ES-I3 (cell line): ENCODE measurements around the gene SPATA2.

ENCODE experiments used
- H3K36me3 ChIP-seq: 2 replicates; pipeline ENCODE4 v1.6.1; 2013; ENCODE audit warnings: mild to moderate bottlenecking, low read length, control low read depth, moderate library complexity; ENCODE audit not compliant: insufficient read depth
- H3K4me1 ChIP-seq: 2 replicates; pipeline ENCODE4 v1.6.1; 2013; ENCODE audit warnings: mild to moderate bottlenecking, control low read depth, low read length; ENCODE audit not compliant: insufficient read depth
- H3K9ac ChIP-seq: 2 replicates; pipeline ENCODE4 v1.6.1; 2013; ENCODE audit warnings: low read depth, mild to moderate bottlenecking, low read length, moderate library complexity
- H3K9me3 ChIP-seq: 2 replicates; pipeline ENCODE4 v1.6.1; 2013; ENCODE audit warnings: mild to moderate bottlenecking, low read length, moderate library complexity; ENCODE audit not compliant: control insufficient read depth, insufficient read depth

SPATA2 gene

DNA sequence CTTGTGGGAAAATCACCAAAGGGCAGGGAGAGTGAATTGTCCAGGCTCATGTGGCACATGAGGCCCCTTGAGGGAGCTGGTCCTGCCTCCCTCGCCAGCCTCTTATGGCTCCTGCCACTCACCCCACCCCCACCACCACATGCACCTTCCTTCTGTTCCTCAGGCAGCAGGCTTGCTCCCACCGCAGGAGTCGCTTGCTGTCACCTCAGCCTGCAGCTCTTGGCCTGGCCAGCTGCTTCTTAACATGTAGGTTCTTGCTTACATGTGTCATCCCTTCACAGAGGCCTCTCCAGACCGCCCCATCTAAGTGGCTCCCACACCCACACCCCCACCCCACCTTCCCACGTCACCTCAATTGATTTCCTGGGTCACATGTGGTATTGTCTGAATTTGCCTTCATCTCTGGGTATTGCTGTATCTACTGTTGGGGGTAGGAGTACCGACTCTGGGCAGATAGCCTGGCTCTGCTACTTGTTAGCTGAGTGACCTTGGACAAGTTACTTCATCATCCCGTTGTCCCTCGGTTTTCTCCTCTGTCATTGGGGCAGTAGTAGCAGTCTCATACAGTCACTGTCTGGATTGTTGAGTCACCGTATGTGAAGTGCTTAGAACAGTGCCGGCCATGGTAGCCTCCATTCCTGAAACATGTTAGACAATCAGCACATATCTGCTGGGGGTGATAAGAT, 61.0 kb downstream of the SPATA2 start:
- Histone ChIP-seq H3K4me1 (peaks cover 12% of the 10 kb centered on the region), H3K9ac (no peak overlapping the region), H3K9me3 (no peaks in the 10 kb centered on the region), H3K36me3 (peaks cover 13% of the 10 kb centered on the region)

DNA sequence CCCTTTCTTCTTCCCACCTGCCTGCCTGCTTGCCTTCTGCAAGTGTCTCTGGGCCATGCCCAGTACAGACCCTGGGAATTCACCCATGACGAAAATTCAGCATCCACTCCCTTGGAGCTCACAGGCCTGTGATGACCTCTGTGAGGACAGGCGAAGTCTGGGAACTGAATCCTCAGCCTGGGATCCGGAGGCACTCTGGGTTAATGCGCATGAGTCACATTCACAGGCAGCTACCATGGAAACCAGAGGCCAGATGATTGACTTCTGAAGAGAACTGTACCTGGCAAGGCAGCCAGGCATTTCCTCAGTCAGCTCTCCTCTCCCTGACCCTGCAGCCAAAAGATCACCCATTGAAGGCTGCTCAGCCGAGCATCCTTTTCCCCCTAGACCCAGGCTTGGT, 61.7 kb downstream of the SPATA2 start:
- no peaks in the 10 kb centered on the region for H3K9me3 ChIP-seq
- H3K36me3 ChIP-seq: peaks cover 13% of the 10 kb centered on the region
- no peak overlapping the region for H3K9ac ChIP-seq
- peaks cover 13% of the 10 kb centered on the region for H3K4me1 ChIP-seq
